H9 (cell line): Measurements from ENCODE around the gene EPAS1. TPM values are rescaled to one million over a fixed set of nuclear protein-coding genes. Genes with fewer than 3 reads are reported as not detected.

Experiments
- DNase-seq: peaks from one replicate; pipeline ENCODE4 v3.0.0-alpha.2; 2017
- H2AFZ ChIP-seq: one replicate; pipeline ENCODE4 v1.6.1; 2013; ENCODE audit warnings: mild to moderate bottlenecking, low read length, control low read depth, moderate library complexity
- H2AK5ac ChIP-seq: 2 replicates; pipeline ENCODE4 v1.6.1; 2013; ENCODE audit warnings: low read length, control low read depth, mixed read lengths; ENCODE audit not compliant: insufficient read length
- H2BK120ac ChIP-seq: one replicate; pipeline ENCODE4 v1.6.1; 2013; ENCODE audit warnings: low read depth, mild to moderate bottlenecking, low read length, control low read depth, inconsistent platforms; ENCODE audit not compliant: poor library complexity, severe bottlenecking
- H2BK12ac ChIP-seq: 2 replicates; pipeline ENCODE4 v1.6.1; 2013; ENCODE audit warnings: low read length, control low read depth, mixed read lengths, low read depth; ENCODE audit not compliant: insufficient read length
- H2BK15ac ChIP-seq: 2 replicates; pipeline ENCODE4 v1.6.1; 2013; ENCODE audit warnings: low read depth, low read length, control low read depth
- H2BK20ac ChIP-seq: one replicate; pipeline ENCODE4 v1.6.1; 2013; ENCODE audit warnings: low read depth, mild to moderate bottlenecking, low read length, control low read depth, inconsistent platforms; ENCODE audit not compliant: poor library complexity, severe bottlenecking
- H2BK5ac ChIP-seq: 2 replicates; pipeline ENCODE4 v1.6.1; 2013; ENCODE audit warnings: low read length, control low read depth, mixed read lengths; ENCODE audit not compliant: insufficient read length
- H3K14ac ChIP-seq: 2 replicates; pipeline ENCODE4 v1.6.1; 2013; ENCODE audit warnings: low read length, control low read depth; ENCODE audit not compliant: insufficient read depth
- H3K18ac ChIP-seq: 2 replicates; pipeline ENCODE4 v1.6.1; 2013; ENCODE audit warnings: low read depth, mild to moderate bottlenecking, mixed read lengths, low read length, control low read depth; ENCODE audit not compliant: insufficient read length
- H3K23ac ChIP-seq: 2 replicates; pipeline ENCODE4 v1.6.1; 2013; ENCODE audit warnings: low read length, control low read depth, mixed read lengths, low read depth; ENCODE audit not compliant: insufficient read length
- H3K23me2 ChIP-seq: 2 replicates; pipeline ENCODE4 v1.6.1; 2013; ENCODE audit warnings: low read depth, mild to moderate bottlenecking, mixed read lengths, low read length, control low read depth; ENCODE audit not compliant: insufficient read length, poor library complexity, severe bottlenecking
- H3K27ac ChIP-seq: 2 replicates; pipeline ENCODE4 v1.5.1; 2013; ENCODE audit warnings: low read length, control low read depth, mixed read lengths, low read depth; ENCODE audit not compliant: insufficient read length
- H3K27me3 ChIP-seq: 2 replicates; pipeline ENCODE4 v1.6.1; 2013; ENCODE audit warnings: low read length, control low read depth, inconsistent platforms; ENCODE audit not compliant: insufficient read depth
- H3K4ac ChIP-seq: 2 replicates; pipeline ENCODE4 v1.6.1; 2013; ENCODE audit warnings: low read depth, mild to moderate bottlenecking, control low read depth, inconsistent platforms, low read length, moderate library complexity
- H3K4me1 ChIP-seq: 2 replicates; pipeline ENCODE4 v1.6.1; 2013; ENCODE audit warnings: low read length, control low read depth, inconsistent platforms; ENCODE audit not compliant: insufficient read depth
- H3K4me2 ChIP-seq: 2 replicates; pipeline ENCODE4 v1.6.1; 2013; ENCODE audit warnings: low read length, control low read depth, mixed read lengths; ENCODE audit not compliant: insufficient read length, insufficient read depth
- H3K56ac ChIP-seq: 2 replicates; pipeline ENCODE4 v1.6.1; 2013; ENCODE audit warnings: low read depth, mild to moderate bottlenecking, mixed read lengths, low read length, control low read depth; ENCODE audit not compliant: insufficient read length
- H3K79me1 ChIP-seq: 2 replicates; pipeline ENCODE4 v1.6.1; 2013; ENCODE audit warnings: low read depth, mild to moderate bottlenecking, moderate library complexity, low read length, control low read depth, inconsistent platforms; ENCODE audit not compliant: insufficient read depth, poor library complexity, severe bottlenecking
- H3K79me2 ChIP-seq: 2 replicates; pipeline ENCODE4 v1.6.1; 2013; ENCODE audit warnings: low read length, control low read depth, inconsistent platforms; ENCODE audit not compliant: insufficient read depth
- H3K9ac ChIP-seq: 2 replicates; pipeline ENCODE4 v1.6.1; 2013; ENCODE audit warnings: low read length, control low read depth, mixed read lengths; ENCODE audit not compliant: insufficient read length; ENCODE audit errors: extremely low read depth
- H3K9me3 ChIP-seq: one replicate; pipeline ENCODE4 v1.6.1; 2013; ENCODE audit warnings: low read depth, low read length, inconsistent platforms; ENCODE audit not compliant: control insufficient read depth
- H3T11ph ChIP-seq: one replicate; pipeline ENCODE4 v1.6.1; 2013; ENCODE audit warnings: mild to moderate bottlenecking, low read length, control low read depth, inconsistent platforms
- H4K20me1 ChIP-seq: one replicate; pipeline ENCODE4 v1.6.1; 2013; ENCODE audit not compliant: control insufficient read depth, insufficient read length, insufficient read depth
- H4K5ac ChIP-seq: 2 replicates; pipeline ENCODE4 v1.6.1; 2013; ENCODE audit warnings: low read depth, mild to moderate bottlenecking, mixed read lengths, low read length, control low read depth; ENCODE audit not compliant: insufficient read length
- H4K8ac ChIP-seq: replicated peaks from 2 replicates; pipeline ENCODE4 v1.6.1; 2013; ENCODE audit warnings: low read length, control low read depth, mixed read lengths, low read depth; ENCODE audit not compliant: insufficient read length
- H4K91ac ChIP-seq: 2 replicates; pipeline ENCODE4 v1.6.1; 2013; ENCODE audit warnings: low read depth, mild to moderate bottlenecking, moderate library complexity, mixed read lengths, low read length, control low read depth; ENCODE audit not compliant: insufficient read length
- H3K27ac Mint-ChIP-seq, 3 experiments: 2 replicates in 2 of 3; 3 replicates in 1 of 3; pipeline ENCODE4 v1.8.0; 2020 to 2021; ENCODE audit warnings: mixed read lengths in 3 of 3, mild to moderate bottlenecking in 1 of 3, moderate library complexity in 1 of 3
- H3K27me3 Mint-ChIP-seq: 2 replicates; pipeline ENCODE4 v1.8.0; 2021; ENCODE audit warnings: low read depth, mild to moderate bottlenecking, moderate library complexity, mixed read lengths
- H3K36me3 Mint-ChIP-seq, 3 experiments: 2 replicates in 2 of 3; 3 replicates in 1 of 3; pipeline ENCODE4 v1.8.0; 2020 to 2021; ENCODE audit warnings: low read depth in 3 of 3, mixed read lengths in 3 of 3; ENCODE audit not compliant: insufficient read depth in 1 of 3
- H3K4me1 Mint-ChIP-seq, 2 experiments: 2 replicates each; pipeline ENCODE4 v1.8.0; 2020; ENCODE audit warnings: mixed read lengths in 2 of 2
- H3K4me3 Mint-ChIP-seq, 2 experiments: 2 replicates in 1 of 2; 3 replicates in 1 of 2; pipeline ENCODE4 v1.8.0; 2020 to 2021; ENCODE audit warnings: mild to moderate bottlenecking in 2 of 2, mixed read lengths in 2 of 2, moderate library complexity in 1 of 2
- H3K9me3 Mint-ChIP-seq, 2 experiments: 2 replicates in 1 of 2; 3 replicates in 1 of 2; pipeline ENCODE4 v1.8.0; 2020; ENCODE audit warnings: mild to moderate bottlenecking in 2 of 2, mixed read lengths in 2 of 2, moderate library complexity in 1 of 2
- WGBS: extraction: QIAGEN DNeasy Blood & Tissue Kit; methylation state at CpG from one replicate; pipeline ENCODE4 v1.1.7; 2013; ENCODE audit warnings: missing lambda C conversion rate, low lambda C conversion rate, mixed read lengths; ENCODE audit not compliant: insufficient read length; ENCODE audit errors: extremely low coverage; 5-methylcytosine and 5-hydroxymethylcytosine counted together
- total RNA-seq: library from RNA; stranded (reverse); gene quantifications from 2 replicates; pipeline ENCODE4 v1.2.1, GENCODE V29; 2021
- TF ChIP-seq, protein P1 (sequence below): fragments of 200-600 bp; sonication (generic); conservative IDR thresholded peaks from 3 replicates; pipeline ENCODE4 v1.8.0; 2021; ENCODE audit warnings: antibody characterized with exemption, mild to moderate bottlenecking

The EPAS1 gene
- total RNA-seq, 1 experiment from 2014 or later = 1.1 TPM

DNA sequence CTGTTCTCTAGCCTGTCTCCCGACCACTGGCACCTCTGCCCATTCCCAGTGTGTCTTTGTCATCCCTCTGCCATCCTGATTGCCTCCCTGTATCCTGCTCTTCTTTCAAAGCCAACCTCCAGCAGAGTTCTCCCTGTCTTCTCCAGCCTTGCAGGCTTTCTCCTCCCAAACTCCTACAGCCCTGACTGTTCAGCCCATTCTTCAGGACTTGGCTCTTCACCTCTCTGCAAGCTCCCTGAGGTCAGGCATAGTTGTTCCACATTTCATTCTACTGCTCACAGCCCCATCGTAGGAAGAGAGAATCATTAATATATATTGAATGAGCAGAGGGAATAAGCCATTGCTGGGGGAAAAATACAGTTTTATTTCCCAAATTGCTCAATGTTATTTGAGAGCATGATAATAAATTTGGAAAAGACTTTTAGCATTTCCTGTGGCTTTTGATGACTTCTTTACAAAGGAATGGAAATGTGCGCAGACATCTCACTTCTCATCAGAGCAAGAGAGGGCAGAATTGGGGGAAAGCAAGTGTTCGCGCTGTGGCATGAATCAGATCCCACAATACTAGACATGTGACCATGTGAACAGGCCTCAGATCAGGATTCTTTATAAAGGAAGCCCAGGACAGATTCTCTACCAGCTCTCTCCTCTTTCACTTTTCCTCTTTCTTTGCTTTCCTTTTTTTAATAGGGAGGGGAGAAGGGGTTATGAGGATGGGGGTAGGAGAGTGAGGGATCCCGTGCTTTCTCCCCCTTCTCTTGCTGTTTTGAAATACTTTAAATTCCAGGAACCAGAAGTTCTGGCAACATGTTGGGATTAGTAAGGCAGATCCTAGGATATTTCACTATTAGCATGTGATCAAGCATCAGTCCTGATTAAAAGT, 37.4 kb downstream of the EPAS1 start:
- Mint-ChIP-seq H3K27ac (no peak overlapping the region), H3K27me3 (peaks cover 30% of the 10 kb centered on the region), H3K36me3 (no peaks in the 10 kb centered on the region), H3K4me3 (no peak overlapping the region), H3K4me1 (peaks cover 35 to 39% of the 10 kb centered on the region in 2 experiments), H3K9me3 (no peaks in the 10 kb centered on the region)
- Histone ChIP-seq H3K14ac (no peak overlapping the region), H3K27ac (no peak overlapping the region), H3K4ac (no peak overlapping the region), H2BK12ac (no peak overlapping the region), H4K91ac (no peak overlapping the region), H3K4me1 (peaks cover 10% of the 10 kb centered on the region; the same call in 1 of the 2 replicates), H3K79me2 (no peaks in the 10 kb centered on the region), H3K9me3 (no peaks in the 10 kb centered on the region), H4K5ac (no peak overlapping the region), H2BK5ac (no peak overlapping the region), H3K27me3 (no peaks in the 10 kb centered on the region; the same call in 1 of the 2 replicates), H4K8ac (no peak overlapping the region), H2AK5ac (no peak overlapping the region), H3K23me2 (no peaks in the 10 kb centered on the region), H3K9ac (no peak overlapping the region), H3K56ac (no peak overlapping the region), H3K18ac (no peak overlapping the region), H2BK20ac (no peak overlapping the region), H4K20me1 (no peaks in the 10 kb centered on the region), H3K79me1 (no peaks in the 10 kb centered on the region), H2AFZ (no peak overlapping the region), H2BK120ac (no peak overlapping the region), H3K4me2 (no peak overlapping the region), H3T11ph (no peak overlapping the region), H2BK15ac (no peak overlapping the region), H3K23ac (no peak overlapping the region)
- no peak for DNase-seq
- no CpG with 5 or more reads among the region's 6 CpGs for WGBS
- TF ChIP-seq, protein P1, sequence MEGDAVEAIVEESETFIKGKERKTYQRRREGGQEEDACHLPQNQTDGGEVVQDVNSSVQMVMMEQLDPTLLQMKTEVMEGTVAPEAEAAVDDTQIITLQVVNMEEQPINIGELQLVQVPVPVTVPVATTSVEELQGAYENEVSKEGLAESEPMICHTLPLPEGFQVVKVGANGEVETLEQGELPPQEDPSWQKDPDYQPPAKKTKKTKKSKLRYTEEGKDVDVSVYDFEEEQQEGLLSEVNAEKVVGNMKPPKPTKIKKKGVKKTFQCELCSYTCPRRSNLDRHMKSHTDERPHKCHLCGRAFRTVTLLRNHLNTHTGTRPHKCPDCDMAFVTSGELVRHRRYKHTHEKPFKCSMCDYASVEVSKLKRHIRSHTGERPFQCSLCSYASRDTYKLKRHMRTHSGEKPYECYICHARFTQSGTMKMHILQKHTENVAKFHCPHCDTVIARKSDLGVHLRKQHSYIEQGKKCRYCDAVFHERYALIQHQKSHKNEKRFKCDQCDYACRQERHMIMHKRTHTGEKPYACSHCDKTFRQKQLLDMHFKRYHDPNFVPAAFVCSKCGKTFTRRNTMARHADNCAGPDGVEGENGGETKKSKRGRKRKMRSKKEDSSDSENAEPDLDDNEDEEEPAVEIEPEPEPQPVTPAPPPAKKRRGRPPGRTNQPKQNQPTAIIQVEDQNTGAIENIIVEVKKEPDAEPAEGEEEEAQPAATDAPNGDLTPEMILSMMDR = no peak
